ENCODE data around the gene CUBN.

The CUBN gene

GRCh38 chr10:16934461-16934860, 195.2 kb downstream of the CUBN start:
- Histone ChIP-seq H3K27ac (ENCODE audit: extremely low read depth, low read depth, low read length) (no peak overlapping the region), H3K36me3 (ENCODE audit: control insufficient read depth in 2 of 2, insufficient read depth in 1 of 2, low read length in 2 of 2) (no peaks in the 10 kb centered on the region), H3K4me3 (ENCODE audit: low read depth, low read length) (no peak overlapping the region), H3K9me3 (ENCODE audit: control insufficient read depth, insufficient read depth, low read depth, low read length) (no peaks in the 10 kb centered on the region), H3K4me1 (ENCODE audit: control insufficient read depth, insufficient read depth, low read length) (no peaks in the 10 kb centered on the region)
- TF ChIP-seq BCL6B (tag by site-specific recombination; IDR thresholded peaks at IDR 0.05), result no peak
- no peak for TF ChIP-seq ZNF623 (tag by site-specific recombination; IDR thresholded peaks at IDR 0.05)
- TF ChIP-seq ZNF560 (tag by site-specific recombination; IDR thresholded peaks at IDR 0.05; ENCODE audit: borderline replicate concordance), result no peak
- no peak for TF ChIP-seq PRDM2 (tag by site-specific recombination; IDR thresholded peaks at IDR 0.05; ENCODE audit: borderline replicate concordance)
- no peak for TF ChIP-seq ZNF10 (tag by site-specific recombination; IDR thresholded peaks at IDR 0.05)
- no peak for TF ChIP-seq ZNF664 (tag by site-specific recombination; IDR thresholded peaks at IDR 0.05)
- ChIA-PET CTCF (interaction anchor here (0.6 to 1.3 kb wide), 2 partner anchors 19 to 79 kb away, joined by 3 to 4 read pairs; no protein-coding TSS in a partner anchor), POLR2A (no interaction called here)

- no peaks in the 10 kb centered on the region for H3K36me3 ChIP-seq (ENCODE audit: control insufficient read depth in 2 of 2, insufficient read depth in 1 of 2, low read length in 2 of 2)
- H3K9me3 ChIP-seq (ENCODE audit: control insufficient read depth, insufficient read depth, low read depth, low read length), result no peaks in the 10 kb centered on the region
- H3K4me3 ChIP-seq (ENCODE audit: low read depth, low read length), result no peak overlapping the region
- H3K4me1 ChIP-seq (ENCODE audit: control insufficient read depth, insufficient read depth, low read length), result no peaks in the 10 kb centered on the region
- ChIA-PET CTCF (no interaction called here), POLR2A (no interaction called here)
- TF ChIP-seq SCRT1 (tag by site-specific recombination; IDR thresholded peaks at IDR 0.05; ENCODE audit: borderline replicate concordance) (no peak), ZNF404 (tag by site-specific recombination; IDR thresholded peaks at IDR 0.05) (no peak), MEIS1 (CRISPR knock-in tag; IDR thresholded peaks at IDR 0.05; ENCODE audit: borderline replicate concordance) (no peak), ZNF146 (tag by site-specific recombination; IDR thresholded peaks at IDR 0.05) (no peak), HOXA7 (CRISPR knock-in tag; IDR thresholded peaks at IDR 0.05; ENCODE audit: borderline replicate concordance) (no peak), ZNF626 (tag by site-specific recombination; IDR thresholded peaks at IDR 0.05) (no peak), ZNF266 (tag by site-specific recombination; IDR thresholded peaks at IDR 0.05; ENCODE audit: low read depth) (no peak), ZNF518A (tag by site-specific recombination; conservative IDR thresholded peaks at IDR 0.05; ENCODE audit: low read depth) (no peak), ZNF398 (tag by site-specific recombination; IDR thresholded peaks at IDR 0.05) (no peak), ZNF585B (tag by site-specific recombination; IDR thresholded peaks at IDR 0.05) (no peak), MZF1 (tag by site-specific recombination; IDR thresholded peaks at IDR 0.05; ENCODE audit: borderline replicate concordance) (no peak)
- no peak overlapping the region for H3K27ac ChIP-seq (ENCODE audit: extremely low read depth, low read depth, low read length)
These were observed 195.8 kb downstream of the CUBN start for GRCh38 chr10:16933783-16934182.
